NCI-H146 (cell line): ENCODE results near the gene ALS2CL.
A peak's percentile ranks its signal among the peaks of the same experiment; 100 is the strongest.
"Not testable (repeated sequence)": the region's sequence is repeated elsewhere in the genome, so short reads cannot be mapped to it uniquely, and the experiment has no call there.

Experiments used
- DNase-seq: peaks from one replicate; lab custom pipeline; 2025; lab: John Stamatoyannopoulos, UW

The ALS2CL gene

GRCh38 chr3:46693038-46693891, at the start of gene ALS2CL:
TSS of gene ALS2CL (minus strand) at chr3:46693679. CDS start at chr3:46689440, 4,239 bp downstream.
- DNase-seq = peak; percentile 33

GRCh38 chr3:46742992-46743585, 49.6 kb upstream of the ALS2CL start:
- no peak for DNase-seq

GRCh38 chr3:46739565-46739964, 46.1 kb upstream of the ALS2CL start:
- not testable (repeated sequence) for DNase-seq

DNA sequence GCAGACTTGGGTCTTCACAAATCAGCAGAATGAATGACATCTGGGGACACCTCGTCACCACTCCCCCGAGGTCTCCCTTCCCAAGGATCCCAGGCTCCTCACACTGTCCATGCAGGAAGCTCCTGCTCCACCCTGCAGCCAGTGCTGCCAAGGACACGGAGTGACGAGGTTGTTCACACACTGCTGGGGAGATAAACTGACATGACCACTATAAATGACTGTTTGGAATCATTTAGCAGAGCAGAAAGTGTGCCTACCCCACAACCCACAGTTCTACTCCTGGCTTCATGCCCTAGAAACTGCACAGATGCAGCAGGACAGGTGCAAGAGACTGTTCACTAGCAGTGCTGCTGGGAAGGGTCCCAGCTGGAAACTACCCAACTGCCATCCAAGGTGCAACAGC, 43.9 kb upstream of the ALS2CL start:
- DNase-seq = no peak

DNA sequence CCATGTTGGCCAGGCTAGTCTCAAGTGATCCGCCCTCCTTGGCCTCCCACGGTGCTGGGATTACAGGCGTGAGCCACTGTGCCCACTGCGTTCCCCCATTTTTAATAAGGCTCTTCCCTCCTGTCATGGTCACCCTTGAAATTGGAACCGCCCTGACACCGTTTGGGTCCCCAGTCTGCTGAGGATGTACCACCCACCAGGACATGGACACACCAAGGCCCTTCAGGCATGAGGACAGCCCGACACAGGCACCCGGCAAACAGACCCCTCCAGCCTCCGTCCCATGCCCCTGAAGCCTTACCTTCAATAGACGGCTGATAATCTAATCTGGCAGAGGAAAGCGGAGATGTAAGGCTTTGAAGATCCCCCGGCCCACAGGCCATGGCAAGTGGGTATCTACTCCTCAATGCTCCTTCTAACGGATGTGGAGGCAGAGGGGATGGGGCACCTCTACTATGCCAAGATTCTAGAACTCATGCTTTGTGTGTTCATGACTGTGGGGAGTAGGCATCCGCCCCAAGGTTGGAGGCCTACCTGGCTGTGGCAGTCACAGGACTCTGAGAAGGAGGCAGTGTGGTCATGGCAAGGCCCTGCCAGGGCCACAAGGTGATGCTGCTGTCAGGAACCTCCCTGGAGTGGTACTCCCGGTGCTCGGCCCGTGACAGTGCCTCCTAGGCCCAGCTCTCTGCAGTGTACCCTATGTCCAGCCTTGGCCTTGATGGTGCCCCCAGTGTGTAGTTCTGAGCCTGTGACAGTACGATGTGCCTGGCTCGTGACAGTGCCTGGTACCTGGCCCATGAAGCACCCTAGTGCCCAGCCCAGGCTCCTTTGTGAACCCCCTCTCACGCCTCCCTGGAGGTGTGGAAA, 42.8 kb upstream of the ALS2CL start:
- DNase-seq = no peak

DNA sequence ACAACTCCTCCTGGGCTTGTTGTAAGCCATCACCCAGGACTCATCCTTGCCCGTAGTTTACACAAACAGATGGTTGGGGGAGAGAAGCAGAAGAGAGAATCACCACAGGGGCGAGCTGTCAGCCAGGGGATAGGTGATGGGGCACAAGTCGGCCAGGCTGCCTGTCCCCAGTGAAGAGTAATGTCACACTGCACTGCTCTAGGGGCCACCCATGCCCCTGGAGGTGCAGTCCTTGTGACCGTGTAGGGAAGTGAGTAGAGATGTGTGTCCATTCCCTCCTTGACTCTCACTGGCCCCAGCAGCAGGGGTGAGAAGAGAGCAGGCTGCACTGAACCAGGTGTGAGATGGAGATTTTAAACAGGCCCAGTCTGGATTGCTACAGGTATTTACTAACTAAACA, 41.3 kb upstream of the ALS2CL start:
- no peak for DNase-seq

- DNase-seq = no peak
Observed at GRCh38 chr3:46733026-46733800, 39.7 kb upstream of the ALS2CL start.

- DNase-seq = no peak
Observed at GRCh38 chr3:46731795-46732194, 38.3 kb upstream of the ALS2CL start.

- no peak for DNase-seq
Observed at GRCh38 chr3:46730819-46731218, 37.3 kb upstream of the ALS2CL start.

GRCh38 chr3:46729038-46729437, 35.6 kb upstream of the ALS2CL start:
- DNase-seq = no peak

- DNase-seq = no peak
Observed at GRCh38 chr3:46725621-46726314, 32.3 kb upstream of the ALS2CL start.

DNA sequence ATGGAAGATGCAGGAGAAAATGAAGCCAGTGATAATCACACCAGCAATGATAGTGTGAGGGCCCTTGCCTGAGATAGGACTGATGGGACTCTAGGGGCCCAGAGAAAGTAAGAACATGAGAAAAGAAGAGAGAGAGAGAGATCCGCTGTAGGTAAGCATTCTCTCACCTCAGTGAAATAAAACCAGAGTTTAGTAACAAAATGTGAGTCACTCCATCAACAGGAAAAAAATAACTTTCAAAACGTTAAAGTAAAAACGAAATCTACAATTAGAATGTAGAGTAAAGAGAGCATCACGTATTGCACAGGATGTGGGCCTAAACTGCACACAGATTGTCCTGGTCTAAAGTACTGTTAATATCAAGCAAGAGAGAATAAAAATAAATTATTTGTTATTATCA, 30.9 kb upstream of the ALS2CL start:
- DNase-seq = no peak

DNA sequence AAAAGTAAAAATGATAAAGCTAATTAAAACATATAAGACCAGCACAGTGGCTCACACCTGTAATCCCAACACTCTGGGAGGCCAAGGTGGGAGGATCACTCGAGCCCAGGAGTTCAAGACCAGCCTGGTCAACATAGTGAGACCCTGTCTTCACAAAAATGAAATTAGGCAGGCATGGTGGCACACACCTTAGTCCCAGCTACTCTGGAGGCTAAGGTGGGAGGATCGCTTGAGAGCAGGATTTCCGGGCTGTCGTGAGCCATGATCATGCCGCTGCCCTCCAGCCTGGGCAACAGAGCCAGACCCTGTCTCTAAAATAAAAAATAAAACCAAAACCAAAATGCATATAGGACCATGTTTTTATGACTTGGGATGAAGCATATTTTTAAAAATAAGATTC, 29.0 kb upstream of the ALS2CL start:
- DNase-seq = no peak

- no peak for DNase-seq
Observed at GRCh38 chr3:46721009-46721408, 27.5 kb upstream of the ALS2CL start.

DNA sequence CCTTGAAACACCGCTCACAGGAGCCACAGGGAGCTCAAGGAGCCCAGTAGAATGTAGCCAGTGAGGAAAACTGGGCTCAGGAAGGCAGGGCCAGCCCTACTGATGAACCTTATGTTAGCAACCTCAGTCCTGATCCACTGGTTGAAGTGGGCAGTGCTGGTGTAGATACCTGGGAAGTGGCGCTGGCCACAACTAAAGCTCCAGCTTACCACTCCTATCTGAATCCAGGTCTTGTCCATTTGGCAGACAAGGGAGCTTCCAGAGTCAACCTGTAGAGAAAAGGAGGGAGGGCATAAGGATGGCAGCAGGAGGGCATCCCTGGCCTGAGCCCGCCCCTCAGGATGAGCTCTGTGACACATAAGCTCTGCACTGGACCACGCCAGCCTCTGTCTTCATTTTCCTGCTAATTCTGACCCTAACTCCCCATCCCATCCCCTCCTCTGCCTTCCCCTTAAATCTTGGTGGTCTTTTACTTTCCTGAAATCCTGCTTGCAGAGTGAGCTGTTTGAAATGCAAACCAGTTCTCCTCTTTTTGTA, 26.3 kb upstream of the ALS2CL start:
- DNase-seq = no peak

GRCh38 chr3:46719044-46719565, 25.6 kb upstream of the ALS2CL start:
- no peak for DNase-seq

DNA sequence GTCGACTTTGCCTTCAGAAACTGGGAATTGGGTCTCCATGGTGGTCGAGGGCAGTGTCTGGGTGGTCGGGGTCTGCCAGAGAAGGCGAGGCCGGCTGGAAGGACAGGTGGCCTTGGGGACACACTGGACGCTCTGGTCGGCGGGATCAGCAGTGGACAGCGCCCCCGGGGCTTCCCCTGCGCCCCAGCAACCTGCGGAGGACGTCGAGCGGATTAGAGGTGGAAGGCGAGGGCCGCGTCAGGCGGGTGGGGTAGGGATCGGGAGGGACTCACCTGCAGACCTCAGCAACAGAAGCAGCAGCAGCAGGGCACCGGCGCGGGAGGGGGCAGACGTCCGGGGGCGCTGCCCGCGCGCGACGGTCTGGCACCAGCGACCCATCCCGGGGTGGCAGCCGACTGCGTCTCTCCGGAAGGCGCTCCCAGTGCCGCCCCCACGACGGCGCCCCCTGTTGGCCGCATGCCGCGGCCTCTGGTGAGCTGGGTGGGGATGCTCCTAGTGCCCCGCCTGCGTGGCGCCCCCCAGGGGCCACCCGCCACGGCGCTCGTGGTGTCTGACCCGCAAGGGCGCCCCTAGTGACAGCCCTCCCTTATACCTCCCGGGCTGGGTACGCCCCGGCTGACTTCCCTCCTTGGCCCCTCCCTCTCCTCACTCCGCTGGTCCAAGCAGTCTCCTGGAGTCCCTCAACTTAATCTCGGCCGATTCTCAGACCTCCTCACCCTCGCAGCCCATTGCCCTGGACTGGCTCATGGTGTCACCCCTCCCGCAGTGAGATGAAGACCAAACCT, 24.2 kb upstream of the ALS2CL start, which contains the start of gene PRSS50:
Gene PRSS50, minus strand, starts transcription at position 423 of the 785 bp plus-strand sequence. Its CDS starts 45 bp downstream, at position 378.
- no peak for DNase-seq

DNA sequence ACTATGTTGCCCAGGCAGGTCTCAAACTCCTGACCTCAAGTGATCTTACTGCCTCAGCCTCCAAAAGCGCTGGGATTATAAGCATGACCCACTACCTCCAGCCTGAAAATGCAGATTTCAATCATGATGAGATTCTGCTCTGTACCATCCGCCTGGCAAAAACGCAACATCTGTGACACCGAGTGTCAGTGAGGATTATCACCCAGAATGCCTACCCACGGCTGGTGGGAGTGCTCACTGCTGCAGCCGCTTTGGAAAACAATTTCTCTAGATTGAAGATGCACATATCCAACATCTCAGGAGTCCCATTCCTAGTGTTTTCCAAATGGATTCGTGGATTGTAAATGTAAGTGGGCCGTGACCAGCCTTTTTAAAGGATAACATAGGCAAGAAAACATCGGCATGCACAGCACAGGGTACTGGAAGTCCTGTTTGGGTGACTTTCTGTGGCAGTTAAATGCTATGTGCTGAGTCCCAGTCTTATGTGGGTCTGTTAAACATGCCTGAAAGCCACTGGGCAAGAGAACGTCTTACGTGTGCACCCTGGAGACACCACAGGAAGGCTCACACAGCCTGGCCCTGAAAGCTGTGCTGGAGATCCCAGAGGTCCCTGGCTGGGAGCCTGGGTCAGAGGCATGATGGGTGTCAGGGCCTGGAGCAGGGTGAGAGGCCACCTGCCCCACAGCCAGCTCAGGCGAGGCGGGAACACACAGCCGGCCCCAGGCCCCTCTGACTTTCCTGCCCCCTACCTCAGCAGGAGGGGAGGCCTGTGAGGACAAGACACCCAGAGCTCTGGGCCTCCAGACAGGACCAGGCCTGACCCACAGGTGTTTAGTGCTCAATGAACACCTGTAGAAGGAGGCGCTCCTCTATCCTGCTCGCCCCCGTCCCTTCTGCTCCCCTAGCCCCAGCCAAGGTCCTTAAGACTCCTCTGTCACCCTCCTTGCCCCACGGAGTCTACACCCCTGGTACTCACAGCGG, 23.3 kb upstream of the ALS2CL start:
- DNase-seq = no peak
